Activated CD8-positive, alpha-beta T cell treated with anti-CD3 and anti-CD28 coated beads for 36 hours (primary cell): Measurements from ENCODE around the gene CDH23. TPM values are rescaled to one million over a fixed set of nuclear protein-coding genes. Genes with fewer than 3 reads are reported as not detected.

Source experiments
- ATAC-seq: fragments of 200-7000 bp; cut with Tn5 transposase; one replicate; pipeline ENCODE4 v1.10.0; 2021; ENCODE audit warnings: mild to moderate bottlenecking, moderate library complexity
- CTCF ChIA-PET: fragments of 350-600 bp; sonication (Branson Sonifier 250); formaldehyde crosslinking; loops from one replicate; lab custom pipeline; 2021; ENCODE audit warnings: antibody characterized with exemption; lab: Charles Lee
- POLR2A ChIA-PET: fragments of 350-600 bp; sonication (Branson Sonifier 250); formaldehyde crosslinking; loops from one replicate; lab custom pipeline; 2021; ENCODE audit warnings: antibody characterized with exemption; lab: Charles Lee
- DNase-seq: peaks from one replicate; pipeline ENCODE4 v3.0.0-alpha.2; 2020
- H3K27ac Mint-ChIP-seq: one replicate; pipeline ENCODE4 v1.8.0; 2021; ENCODE audit warnings: mild to moderate bottlenecking, mixed read lengths
- H3K27me3 Mint-ChIP-seq: one replicate; pipeline ENCODE4 v1.8.0; 2021; ENCODE audit warnings: mixed read lengths
- H3K36me3 Mint-ChIP-seq: one replicate; pipeline ENCODE4 v1.8.0; 2021; ENCODE audit warnings: low read depth, mixed read lengths
- H3K4me1 Mint-ChIP-seq: one replicate; pipeline ENCODE4 v1.8.0; 2021; ENCODE audit warnings: low read depth, mixed read lengths
- H3K4me3 Mint-ChIP-seq: one replicate; pipeline ENCODE4 v1.8.0; 2021; ENCODE audit warnings: mild to moderate bottlenecking, moderate library complexity, mixed read lengths
- H3K9me3 Mint-ChIP-seq: one replicate; pipeline ENCODE4 v1.8.0; 2021; ENCODE audit warnings: mixed read lengths
- intact Hi-C: fragments of 100-400 bp; cut with micrococcal nuclease; formaldehyde crosslinking; loops from one replicate; pipeline ENCODE4 v1.10.0; 2022
- total RNA-seq, 2 experiments: library from RNA; stranded (reverse); gene quantifications; one replicate each; pipeline ENCODE4 v1.2.3, GENCODE V29; 2021
- TF ChIP-seq, protein P1 (sequence below): fragments of 200-600 bp; IDR thresholded peaks from one replicate; pipeline ENCODE4 v1.8.0; 2022; ENCODE audit warnings: antibody characterized with exemption, mild to moderate bottlenecking

The CDH23 gene
- total RNA-seq, 2 experiments from 2014 or later, result 2.4 to 2.7 TPM

DNA sequence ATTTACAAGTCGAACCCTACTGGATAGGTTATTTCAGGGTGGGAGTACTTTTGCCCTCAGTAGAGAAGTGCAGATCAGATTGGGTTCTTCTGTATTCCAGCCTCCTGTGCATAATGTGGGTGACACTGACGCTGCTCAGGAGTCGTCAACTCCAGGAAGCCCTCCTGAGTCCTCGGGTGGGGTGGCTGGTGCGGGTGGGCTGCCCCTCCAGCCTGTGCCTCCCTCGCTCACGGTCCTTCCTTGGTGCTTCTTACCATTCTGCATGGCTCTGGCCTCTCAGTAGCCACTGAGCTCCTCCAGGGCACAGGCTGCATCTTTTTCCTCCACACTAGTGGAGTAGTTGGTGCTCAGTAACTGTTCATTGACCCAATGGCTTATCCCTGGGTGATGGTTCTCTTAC is 4.3 kb downstream of the CDH23 start:
- DNase-seq (no peak), ATAC-seq (no peak)
- no peaks in the 10 kb centered on the region for H3K9me3 Mint-ChIP-seq
- no peaks in the 10 kb centered on the region for H3K36me3 Mint-ChIP-seq
- intact Hi-C loops, result no loop called here
- no peaks in the 10 kb centered on the region for H3K4me1 Mint-ChIP-seq
- H3K27me3 Mint-ChIP-seq, result peaks cover 30% of the 10 kb centered on the region
- ChIA-PET POLR2A (no interaction called here), CTCF (interaction anchor here (1.2 to 2.3 kb wide), 2 partner anchors 18 to 169 kb away, joined by 3 to 10 read pairs; no protein-coding TSS in a partner anchor)
- no peak overlapping the region for H3K27ac Mint-ChIP-seq
- TF ChIP-seq, protein P1, sequence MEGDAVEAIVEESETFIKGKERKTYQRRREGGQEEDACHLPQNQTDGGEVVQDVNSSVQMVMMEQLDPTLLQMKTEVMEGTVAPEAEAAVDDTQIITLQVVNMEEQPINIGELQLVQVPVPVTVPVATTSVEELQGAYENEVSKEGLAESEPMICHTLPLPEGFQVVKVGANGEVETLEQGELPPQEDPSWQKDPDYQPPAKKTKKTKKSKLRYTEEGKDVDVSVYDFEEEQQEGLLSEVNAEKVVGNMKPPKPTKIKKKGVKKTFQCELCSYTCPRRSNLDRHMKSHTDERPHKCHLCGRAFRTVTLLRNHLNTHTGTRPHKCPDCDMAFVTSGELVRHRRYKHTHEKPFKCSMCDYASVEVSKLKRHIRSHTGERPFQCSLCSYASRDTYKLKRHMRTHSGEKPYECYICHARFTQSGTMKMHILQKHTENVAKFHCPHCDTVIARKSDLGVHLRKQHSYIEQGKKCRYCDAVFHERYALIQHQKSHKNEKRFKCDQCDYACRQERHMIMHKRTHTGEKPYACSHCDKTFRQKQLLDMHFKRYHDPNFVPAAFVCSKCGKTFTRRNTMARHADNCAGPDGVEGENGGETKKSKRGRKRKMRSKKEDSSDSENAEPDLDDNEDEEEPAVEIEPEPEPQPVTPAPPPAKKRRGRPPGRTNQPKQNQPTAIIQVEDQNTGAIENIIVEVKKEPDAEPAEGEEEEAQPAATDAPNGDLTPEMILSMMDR, result no peak
- H3K4me3 Mint-ChIP-seq, result no peak overlapping the region

DNA sequence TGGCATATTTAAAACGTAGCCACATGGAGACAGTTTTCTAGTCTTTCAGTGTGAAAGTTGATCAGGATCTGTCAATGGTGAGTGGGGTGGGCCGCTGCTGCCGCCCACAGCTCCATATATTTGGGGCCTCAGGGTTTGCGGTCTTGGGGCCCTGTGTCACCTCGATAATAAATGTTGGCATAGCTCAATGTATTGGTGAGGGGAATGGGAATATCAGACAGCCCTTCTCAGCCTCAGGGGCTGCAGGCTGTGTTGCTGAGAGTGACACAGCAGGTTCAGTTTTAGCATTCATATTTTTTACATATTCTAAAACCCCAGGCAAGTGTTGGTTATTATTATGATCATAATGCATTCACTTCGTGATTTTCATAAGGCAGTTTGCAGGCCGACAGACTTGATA is 5.3 kb downstream of the CDH23 start:
- H3K36me3 Mint-ChIP-seq, result no peaks in the 10 kb centered on the region
- TF ChIP-seq, protein P1, result no peak
- no peak overlapping the region for H3K27ac Mint-ChIP-seq
- H3K9me3 Mint-ChIP-seq, result no peaks in the 10 kb centered on the region
- intact Hi-C loops, result no loop called here
- ChIA-PET POLR2A (no interaction called here), CTCF (interaction anchor here (2.3 kb wide), 1 partner anchor 168 kb away, joined by 10 read pairs; no protein-coding TSS in a partner anchor)
- H3K27me3 Mint-ChIP-seq, result peaks cover 29% of the 10 kb centered on the region
- H3K4me1 Mint-ChIP-seq, result no peaks in the 10 kb centered on the region
- no peak for ATAC-seq
- no peak overlapping the region for H3K4me3 Mint-ChIP-seq
- no peak for DNase-seq

DNA sequence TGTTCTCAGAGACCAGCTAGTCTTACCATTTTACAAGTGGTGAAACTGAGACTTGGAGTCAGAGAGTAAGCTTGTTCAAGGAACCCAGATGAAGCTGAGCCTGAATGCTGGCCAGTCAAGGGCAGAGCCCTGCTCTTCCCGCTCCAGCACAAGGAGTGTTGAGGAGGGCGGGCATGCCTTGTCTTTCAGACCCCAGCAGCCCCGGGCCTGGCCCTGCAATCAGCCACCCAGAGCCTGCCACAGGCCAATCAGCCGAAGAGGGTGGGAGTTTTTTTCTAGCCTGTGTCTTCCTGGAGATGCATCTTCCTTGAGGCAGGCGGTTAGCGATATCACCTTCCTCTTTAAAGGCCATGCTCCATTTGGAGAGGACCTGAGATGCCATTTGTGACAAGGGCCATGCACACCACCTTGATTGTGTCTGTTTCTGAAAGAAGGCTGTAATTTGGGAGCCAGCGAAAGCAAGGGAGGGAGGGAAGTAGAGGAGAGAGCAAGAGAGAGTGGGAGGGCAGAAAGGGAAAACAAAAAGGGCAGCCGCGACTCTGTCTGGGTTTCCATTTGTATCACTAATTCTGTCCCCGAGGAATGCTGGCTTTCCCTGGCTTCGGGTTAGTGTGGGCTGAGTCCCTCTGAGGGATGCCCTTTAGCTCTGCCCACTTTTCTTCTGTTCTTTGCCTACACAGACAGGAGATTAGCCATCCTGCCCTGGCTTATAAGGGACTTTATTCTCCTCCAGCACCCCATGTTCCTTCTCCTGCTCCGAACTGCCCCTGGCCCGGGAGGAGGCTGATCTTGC is 8.0 kb downstream of the CDH23 start:
- intact Hi-C loops, result no loop called here
- no peaks in the 10 kb centered on the region for H3K9me3 Mint-ChIP-seq
- DNase-seq, result no peak
- POLR2A ChIA-PET, result no interaction called here
- no peaks in the 10 kb centered on the region for H3K4me1 Mint-ChIP-seq
- ATAC-seq, result no peak
- CTCF ChIA-PET, result no interaction called here
- H3K36me3 Mint-ChIP-seq, result no peaks in the 10 kb centered on the region
- H3K27me3 Mint-ChIP-seq, result peaks cover 10% of the 10 kb centered on the region
- no peak overlapping the region for H3K27ac Mint-ChIP-seq
- H3K4me3 Mint-ChIP-seq, result no peak overlapping the region
- TF ChIP-seq, protein P1, result no peak

DNA sequence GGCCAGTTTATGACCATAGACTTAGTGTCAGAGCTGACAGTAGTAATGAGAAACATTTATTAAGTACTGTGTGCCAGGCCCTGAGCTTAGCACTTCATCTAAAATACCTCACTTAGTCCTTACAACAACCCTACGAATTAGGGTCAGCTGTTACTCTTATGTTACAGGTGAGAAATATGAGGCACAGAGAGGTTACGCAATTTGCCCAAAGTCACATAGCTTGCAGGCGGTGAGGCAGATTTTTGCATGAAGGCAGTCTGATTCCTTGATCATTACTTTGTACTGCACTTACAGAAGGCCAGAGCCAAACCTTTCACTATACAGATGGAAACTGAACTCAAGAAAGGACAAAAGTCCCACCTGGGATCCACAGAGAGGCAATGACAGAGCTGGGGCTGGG is 10.2 kb downstream of the CDH23 start:
- CTCF ChIA-PET, result no interaction called here

More for the DNA sequence above, 10.2 kb downstream of the CDH23 start:
- H3K27ac Mint-ChIP-seq, result no peak overlapping the region
- TF ChIP-seq, protein P1, result no peak
- DNase-seq (no peak), ATAC-seq (no peak)
- POLR2A ChIA-PET, result no interaction called here
- peaks cover 7% of the 10 kb centered on the region for H3K9me3 Mint-ChIP-seq
- H3K4me1 Mint-ChIP-seq, result no peaks in the 10 kb centered on the region
- intact Hi-C loops, result no loop called here
- no peak overlapping the region for H3K4me3 Mint-ChIP-seq
- H3K27me3 Mint-ChIP-seq, result peaks cover 7% of the 10 kb centered on the region
- no peaks in the 10 kb centered on the region for H3K36me3 Mint-ChIP-seq
